Gastrocnemius medialis (tissue), 4 donors: ENCODE results near the gene ALG6. TPM values are rescaled to one million over a fixed set of nuclear protein-coding genes. Genes with fewer than 3 reads are reported as not detected.
"Not testable (repeated sequence)": the region's sequence is repeated elsewhere in the genome, so short reads cannot be mapped to it uniquely, and the experiment has no call there.

Source experiments
- ATAC-seq, 2 donors: fragments of 150-250 bp; one replicate each; pipeline ENCODE4 v1.9.1; 2016
- DNase-seq, 2 donors: peaks; one replicate each; pipeline ENCODE4 v3.0.0-alpha.2; 2019
- H3K27ac ChIP-seq, 4 donors: fragments of 200-600 bp; sonication (generic); 1 replicate in 1 of 4; 2 replicates in 3 of 4; pipeline ENCODE4 v1.5.1; 2016 to 2018; ENCODE audit warnings: mild to moderate bottlenecking in 2 of 4, moderate library complexity in 1 of 4
- H3K27me3 ChIP-seq, 3 donors: fragments of 200-600 bp; sonication (generic) in 2 of 3; 1 replicate in 1 of 3; 2 replicates in 2 of 3; pipeline versions ENCODE4 v1.5.1 to v1.6.0; 2016 to 2019; ENCODE audit warnings: mild to moderate bottlenecking in 1 of 3, moderate library complexity in 1 of 3
- H3K36me3 ChIP-seq, 2 donors: fragments of 200-600 bp; sonication (generic) in 1 of 2; one replicate each; pipeline ENCODE4 v1.5.1; 2017 to 2018
- H3K4me1 ChIP-seq, 2 donors: fragments of 200-600 bp; sonication (generic) in 1 of 2; one replicate each; pipeline ENCODE4 v1.5.1; 2016 to 2017; ENCODE audit warnings: mild to moderate bottlenecking in 2 of 2
- H3K4me3 ChIP-seq, 4 donors: fragments of 200-600 bp; sonication (generic) in 3 of 4; 1 replicate in 1 of 4; 2 replicates in 3 of 4; pipeline ENCODE4 v1.5.1; 2016 to 2019; ENCODE audit warnings: mild to moderate bottlenecking in 2 of 4
- H3K9me3 ChIP-seq, 3 donors: fragments of 200-600 bp; sonication (generic) in 2 of 3; 1 replicate in 1 of 3; 2 replicates in 2 of 3; pipeline ENCODE4 v1.5.1; 2016 to 2019
- CTCF ChIP-seq, 5 experiments: fragments of 450-650 bp in 3 of 5; fragments of 200-600 bp in 2 of 5; sonication (generic) in 2 of 5; IDR thresholded peaks in 4 of 5; conservative IDR thresholded peaks in 1 of 5; 1 replicate in 4 of 5; 2 replicates in 1 of 5; pipeline ENCODE4 v1.5.1; 2016 to 2019; ENCODE audit warnings: antibody characterized with exemption in 5 of 5, mild to moderate bottlenecking in 3 of 5, moderate library complexity in 3 of 5
- POLR2A ChIP-seq, 2 donors: fragments of 450-650 bp; IDR thresholded peaks; one replicate each; pipeline ENCODE4 v1.6.1; 2017; ENCODE audit warnings: antibody characterized with exemption in 2 of 2, mild to moderate bottlenecking in 2 of 2, moderate library complexity in 2 of 2
- in situ Hi-C, 4 donors: fragments of 200-750 bp; cut with MboI; loops; one replicate each; pipeline versions ENCODE4 v1.15.0 to v1.8.0; 2017; ENCODE audit warnings: low sequenced_read_pairs in 4 of 4
- intact Hi-C: fragments of 100-400 bp; cut with DNase I; formaldehyde crosslinking; loops from one replicate; pipeline ENCODE4 v1.15.1; 2023; ENCODE audit warnings: low total_unique reads
- total RNA-seq, 4 donors: library from RNA; depleted of rRNA; stranded (reverse); fragments of >200 nt; gene quantifications; one replicate each; pipeline versions ENCODE4 v1.1.0 to v1.2.3, GENCODE V29; 2016

Gene ALG6
- total RNA-seq, 4 donors from 2014 or later = 2.3 to 9.5 (median 5.7) TPM

DNA sequence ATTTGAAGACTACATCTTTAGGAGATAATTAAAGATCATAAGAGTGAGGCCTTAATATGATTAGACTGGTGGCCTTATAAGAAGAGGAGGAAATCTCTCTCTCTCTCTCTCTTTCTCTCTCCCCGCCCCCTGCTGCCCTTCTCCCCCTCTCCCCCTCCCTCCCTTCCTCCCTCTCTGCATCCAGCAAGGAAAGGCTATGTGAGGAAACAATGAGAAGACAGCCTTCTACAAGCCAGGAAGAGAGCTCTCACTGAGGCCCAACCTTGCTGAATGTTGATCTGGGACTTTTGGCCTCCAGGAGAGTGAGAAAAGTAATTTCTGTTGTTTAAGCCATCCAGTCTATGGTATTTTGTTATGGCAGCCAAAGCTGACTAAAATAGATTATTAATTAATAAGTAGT lies 23.5 kb upstream of the ALG6 start:
- in situ Hi-C loops = no loop called here
- H3K27me3 ChIP-seq = no peaks in the 10 kb centered on the region
- no peak overlapping the region for H3K27ac ChIP-seq
- H3K4me3 ChIP-seq = no peak overlapping the region
- DNase-seq = no peak
- intact Hi-C loops = no loop called here
- no peaks in the 10 kb centered on the region for H3K36me3 ChIP-seq
- TF ChIP-seq CTCF (IDR thresholded peaks at IDR 0.05 in 4 of 5, conservative IDR thresholded peaks at IDR 0.05 in 1 of 5) = no peak
- no peak for TF ChIP-seq POLR2A (IDR thresholded peaks at IDR 0.05)
- ATAC-seq = no peak
- H3K4me1 ChIP-seq = no peaks in the 10 kb centered on the region
- H3K9me3 ChIP-seq = no peaks in the 10 kb centered on the region

DNA sequence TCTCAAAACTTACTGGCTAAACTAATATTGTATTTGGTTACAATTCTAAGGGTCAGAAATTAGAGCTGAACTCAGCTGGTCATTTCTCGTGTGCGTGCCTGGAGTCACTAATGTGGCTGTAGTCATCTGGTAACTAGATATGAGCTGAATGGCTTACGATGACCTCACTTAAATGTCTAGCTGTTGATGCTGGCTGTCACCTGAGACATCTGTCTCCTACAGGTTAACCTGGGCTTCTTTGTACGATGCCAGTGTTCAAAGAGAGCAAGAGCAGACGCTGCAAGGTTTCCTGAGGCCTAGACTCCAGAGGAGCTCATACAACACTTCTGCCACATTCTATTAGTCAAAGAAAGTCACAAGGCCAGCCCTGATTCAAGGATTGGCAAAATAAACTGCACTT lies 17.1 kb upstream of the ALG6 start:
- no peak overlapping the region for H3K27ac ChIP-seq
- intact Hi-C loops (no loop called here), in situ Hi-C loops (no loop called here)
- peaks cover 0 to 24% (median 6%) of the 10 kb centered on the region in 3 donors for H3K27me3 ChIP-seq
- H3K36me3 ChIP-seq = no peaks in the 10 kb centered on the region
- ATAC-seq (no peak), DNase-seq (no peak)
- TF ChIP-seq POLR2A (IDR thresholded peaks at IDR 0.05) (no peak), CTCF (IDR thresholded peaks at IDR 0.05 in 4 of 5, conservative IDR thresholded peaks at IDR 0.05 in 1 of 5) (no peak)
- H3K4me1 ChIP-seq = no peaks in the 10 kb centered on the region
- H3K4me3 ChIP-seq = no peak overlapping the region
- no peaks in the 10 kb centered on the region for H3K9me3 ChIP-seq

GRCh38 chr1:63352736-63353135 lies 14.7 kb upstream of the ALG6 start:
- in situ Hi-C loops (no loop called here), intact Hi-C loops (no loop called here)
- ATAC-seq (no peak), DNase-seq (no peak)
- Histone ChIP-seq H3K36me3 (no peaks in the 10 kb centered on the region), H3K27ac (no peak overlapping the region), H3K27me3 (peaks cover 0 to 27% (median 6%) of the 10 kb centered on the region in 3 donors), H3K4me1 (no peaks in the 10 kb centered on the region), H3K9me3 (no peaks in the 10 kb centered on the region), H3K4me3 (no peak overlapping the region)
- TF ChIP-seq CTCF (IDR thresholded peaks at IDR 0.05 in 4 of 5, conservative IDR thresholded peaks at IDR 0.05 in 1 of 5) (no peak), POLR2A (IDR thresholded peaks at IDR 0.05) (no peak)

DNA sequence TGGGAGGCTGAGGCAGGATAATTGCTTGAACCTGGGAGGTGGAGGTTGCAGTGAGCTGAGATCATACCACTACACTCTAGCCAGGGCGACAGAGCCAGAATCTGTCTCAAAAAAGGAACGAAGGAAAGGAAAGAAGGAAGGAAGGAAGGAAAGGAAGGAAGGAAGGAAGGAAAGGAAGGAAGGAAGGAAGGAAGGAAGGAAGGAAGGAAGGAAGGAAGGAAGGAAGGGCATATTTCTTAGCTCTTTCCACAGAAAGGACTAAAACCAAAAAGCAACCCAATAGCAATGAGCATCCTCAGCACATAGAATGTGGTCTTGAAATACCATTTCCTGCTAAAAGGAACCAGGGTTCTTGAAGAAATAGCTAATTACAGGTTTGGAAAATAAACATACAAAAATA lies 11.2 kb upstream of the ALG6 start:
- in situ Hi-C loops, H3K9me3 ChIP-seq, H3K4me1 ChIP-seq, H3K36me3 ChIP-seq, intact Hi-C loops, DNase-seq, H3K27ac ChIP-seq, ATAC-seq, H3K4me3 ChIP-seq: not testable (repeated sequence)
- H3K27me3 ChIP-seq = peaks cover 0 to 27% (median 6%) of the 10 kb centered on the region in 3 donors

DNA sequence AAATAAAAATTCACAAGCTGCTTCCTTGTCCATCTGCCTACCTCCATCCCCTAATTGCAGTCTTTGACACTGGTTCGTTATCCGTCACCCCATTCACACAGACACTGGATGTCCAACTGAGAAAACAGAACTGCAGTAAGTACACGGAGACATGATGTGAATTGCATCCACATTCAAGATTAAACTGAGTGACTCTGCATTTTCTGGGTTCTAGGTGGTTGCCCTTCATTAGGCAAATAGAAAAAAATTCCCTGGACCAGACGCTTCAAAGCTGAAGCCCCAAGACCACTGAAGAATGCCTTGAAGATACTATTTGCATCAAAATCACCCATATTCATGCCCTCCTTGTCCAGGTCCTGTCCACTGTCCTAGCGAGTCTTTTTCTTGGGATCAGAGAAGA lies 7.9 kb upstream of the ALG6 start:
- H3K4me1 ChIP-seq = no peaks in the 10 kb centered on the region
- intact Hi-C loops (no loop called here), in situ Hi-C loops (no loop called here)
- H3K27ac ChIP-seq = no peak overlapping the region
- DNase-seq (no peak), ATAC-seq (no peak)
- peaks cover 0 to 8% (median 0%) of the 10 kb centered on the region in 3 donors for H3K27me3 ChIP-seq
- no peaks in the 10 kb centered on the region for H3K9me3 ChIP-seq
- H3K36me3 ChIP-seq = no peaks in the 10 kb centered on the region
- H3K4me3 ChIP-seq = no peak overlapping the region
- TF ChIP-seq POLR2A (IDR thresholded peaks at IDR 0.05) (no peak), CTCF (IDR thresholded peaks at IDR 0.05 in 4 of 5, conservative IDR thresholded peaks at IDR 0.05 in 1 of 5) (no peak)
